GM18909 (cell line): ENCODE data around the gene RPS6KA4.
A peak's percentile ranks its signal among the peaks of the same experiment; 100 is the strongest.
"Not testable (repeated sequence)": the region's sequence is repeated elsewhere in the genome, so short reads cannot be mapped to it uniquely, and the experiment has no call there.

Experiments
- ATAC-seq: cut with Tn5 transposase; IDR thresholded peaks from one replicate; pipeline ENCODE4 v1.9.1; 2021; ENCODE audit warnings: mild to moderate bottlenecking; ENCODE audit not compliant: unreplicated experiment, poor library complexity

RPS6KA4 gene

GRCh38 chr11:64358907-64359711, at the start of gene RPS6KA4:
Gene RPS6KA4 (plus strand): TSS chr11:64359162. CDS start chr11:64359236, 74 bp downstream.
- peak; percentile 67 for ATAC-seq

- ATAC-seq: no peak
Observed at GRCh38 chr11:64312947-64313346, 46.0 kb upstream of the RPS6KA4 start.

GRCh38 chr11:64313491-64314145, 45.3 kb upstream of the RPS6KA4 start:
- ATAC-seq: no peak

GRCh38 chr11:64314146-64314804, 44.7 kb upstream of the RPS6KA4 start:
- no peak for ATAC-seq

- ATAC-seq: no peak
Observed at GRCh38 chr11:64314805-64315561, 44.0 kb upstream of the RPS6KA4 start.

GRCh38 chr11:64315667-64316526, 43.1 kb upstream of the RPS6KA4 start:
- ATAC-seq: not testable (repeated sequence)

GRCh38 chr11:64316672-64317324, 42.2 kb upstream of the RPS6KA4 start:
- ATAC-seq: no peak

GRCh38 chr11:64317325-64317960, 41.5 kb upstream of the RPS6KA4 start, which contains the start of gene TRMT112:
Gene TRMT112 (minus strand): TSS chr11:64317559. CDS start chr11:64317526, 33 bp downstream.
- peak; percentile 66 for ATAC-seq

GRCh38 chr11:64317961-64318765, 40.8 kb upstream of the RPS6KA4 start, which contains the start of gene PRDX5:
Gene PRDX5 (plus strand): TSS chr11:64318121. CDS start chr11:64318216, 95 bp downstream.
- peak; percentile 82 for ATAC-seq

GRCh38 chr11:64318766-64319761, 39.9 kb upstream of the RPS6KA4 start:
- ATAC-seq: no peak

GRCh38 chr11:64320556-64320955, 38.4 kb upstream of the RPS6KA4 start:
- ATAC-seq: no peak

- ATAC-seq: no peak
Observed at GRCh38 chr11:64321026-64321425, 37.9 kb upstream of the RPS6KA4 start.

- ATAC-seq: no peak
Observed at GRCh38 chr11:64321533-64321932, 37.4 kb upstream of the RPS6KA4 start.

- ATAC-seq: no peak
Observed at GRCh38 chr11:64322925-64323260, 36.1 kb upstream of the RPS6KA4 start.

- no peak for ATAC-seq
Observed at GRCh38 chr11:64323373-64323772, 35.6 kb upstream of the RPS6KA4 start.

GRCh38 chr11:64323984-64324383, 35.0 kb upstream of the RPS6KA4 start:
- not testable (repeated sequence) for ATAC-seq
